LoVo (cell line): Measurements from ENCODE around the gene CDH8.
"Not testable (repeated sequence)": the region's sequence is repeated elsewhere in the genome, so short reads cannot be mapped to it uniquely, and the experiment has no call there.

Experiments
- DNase-seq: peaks from one replicate; pipeline ENCODE4 v3.0.0-alpha.2; 2016; ENCODE audit warnings: low spot score

Gene CDH8

DNA sequence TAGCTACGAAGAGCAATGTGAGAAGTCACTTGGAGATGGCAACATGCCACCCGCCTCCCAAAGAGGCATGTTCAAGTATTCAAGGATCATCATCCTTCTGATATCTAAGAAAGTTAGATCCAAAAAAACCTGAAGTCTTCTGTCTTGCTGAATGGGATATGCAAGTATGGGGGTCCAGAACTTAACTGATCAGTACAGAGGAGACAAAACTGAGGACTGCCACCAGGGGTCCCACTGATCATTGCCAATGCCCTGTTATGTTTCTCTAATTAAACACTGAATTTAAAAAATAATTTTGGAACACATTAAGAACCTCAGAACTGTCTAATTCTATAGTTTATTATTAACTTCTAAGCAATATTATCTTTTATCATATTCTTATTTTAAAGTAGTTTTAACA lies 99.7 kb downstream of the CDH8 start:
- DNase-seq = no peak

GRCh38 chr16:61934601-61935000 lies 101.6 kb downstream of the CDH8 start:
- DNase-seq = no peak

DNA sequence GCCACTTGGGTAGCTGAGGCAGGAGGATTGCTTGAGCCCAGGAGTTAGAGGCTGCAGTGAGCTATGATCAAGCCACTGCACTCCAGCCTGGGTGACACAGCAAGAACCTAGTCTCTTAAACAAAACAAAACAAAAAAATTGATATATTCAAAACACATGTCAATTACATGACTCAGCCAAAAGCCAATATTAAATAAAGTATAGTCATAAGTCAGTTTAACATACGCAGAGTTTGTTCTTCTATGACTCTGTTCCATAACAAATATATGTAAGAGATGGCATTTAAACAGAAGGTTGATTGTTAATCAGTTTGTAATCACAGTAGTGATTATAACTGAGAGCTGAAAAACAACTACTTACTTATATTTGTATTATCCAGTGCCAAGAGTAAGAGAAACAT lies 106.5 kb downstream of the CDH8 start:
- DNase-seq = no peak

GRCh38 chr16:61926766-61927165 lies 109.5 kb downstream of the CDH8 start:
- no peak for DNase-seq

- DNase-seq = no peak
These were observed 112.6 kb downstream of the CDH8 start for GRCh38 chr16:61923629-61924028.

- DNase-seq = no peak
These were observed 114.9 kb downstream of the CDH8 start for GRCh38 chr16:61921373-61921772.

GRCh38 chr16:61917865-61918826 lies 118.1 kb downstream of the CDH8 start:
- DNase-seq = not testable (repeated sequence)

GRCh38 chr16:61915569-61915968 lies 120.7 kb downstream of the CDH8 start:
- no peak for DNase-seq

- no peak for DNase-seq
These were observed 127.2 kb downstream of the CDH8 start for GRCh38 chr16:61909074-61909473.

DNA sequence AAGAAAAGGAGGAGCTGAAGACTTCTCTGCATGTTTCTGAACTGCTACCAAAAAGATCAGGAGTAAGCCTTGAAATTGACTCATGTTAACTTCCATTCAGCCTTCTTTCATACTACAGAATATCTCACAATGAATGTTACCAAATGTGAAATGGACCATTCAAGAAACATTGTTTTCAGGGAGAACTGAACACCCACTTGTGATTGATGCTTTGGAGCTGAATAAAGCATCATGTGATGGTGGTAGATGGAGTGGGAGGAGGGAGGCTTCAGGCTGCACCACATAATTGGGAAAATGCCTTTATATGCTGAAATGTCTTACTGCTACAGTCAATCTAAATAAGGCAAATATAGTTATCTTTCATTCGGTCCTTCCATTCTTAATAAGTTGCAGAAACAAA lies 127.8 kb downstream of the CDH8 start:
- no peak for DNase-seq

DNA sequence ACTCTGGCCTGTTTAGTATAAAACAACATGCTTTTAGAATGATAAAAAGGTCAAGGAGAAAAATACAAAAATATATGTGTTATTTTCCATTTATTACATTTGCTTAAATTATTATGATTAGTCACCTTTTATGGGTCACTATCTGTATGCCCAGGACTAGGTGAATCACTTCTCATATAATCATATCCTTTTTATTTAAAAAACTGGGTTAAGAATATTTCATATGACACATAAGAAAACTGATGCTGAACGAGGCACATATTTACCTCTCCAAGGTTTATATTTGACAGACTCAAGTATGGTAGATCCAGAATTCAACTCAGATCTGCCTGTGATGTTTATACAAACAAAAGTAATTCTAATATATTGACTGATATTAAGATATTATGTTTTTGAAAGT lies 134.5 kb downstream of the CDH8 start:
- no peak for DNase-seq

GRCh38 chr16:61900482-61900881 lies 135.8 kb downstream of the CDH8 start:
- DNase-seq = no peak

DNA sequence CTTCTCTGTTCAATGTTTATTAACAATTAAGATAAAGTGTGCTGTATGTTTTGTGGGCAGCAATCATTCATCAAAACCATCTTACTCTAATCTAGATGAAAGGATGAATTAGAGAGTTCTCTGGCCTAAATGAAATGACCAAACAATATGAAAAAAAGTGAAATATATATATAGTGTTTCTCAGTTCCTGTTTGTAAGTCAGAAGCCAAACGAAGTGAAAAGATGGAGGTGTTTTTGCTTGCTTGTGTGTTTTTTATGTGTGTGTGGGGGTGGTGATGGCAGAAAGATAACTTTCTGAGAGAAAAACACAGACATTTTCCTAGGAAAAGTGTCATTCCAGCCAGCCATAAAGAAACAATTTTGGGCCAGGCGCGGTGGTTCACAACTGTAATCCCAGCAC lies 138.6 kb downstream of the CDH8 start:
- DNase-seq = no peak

DNA sequence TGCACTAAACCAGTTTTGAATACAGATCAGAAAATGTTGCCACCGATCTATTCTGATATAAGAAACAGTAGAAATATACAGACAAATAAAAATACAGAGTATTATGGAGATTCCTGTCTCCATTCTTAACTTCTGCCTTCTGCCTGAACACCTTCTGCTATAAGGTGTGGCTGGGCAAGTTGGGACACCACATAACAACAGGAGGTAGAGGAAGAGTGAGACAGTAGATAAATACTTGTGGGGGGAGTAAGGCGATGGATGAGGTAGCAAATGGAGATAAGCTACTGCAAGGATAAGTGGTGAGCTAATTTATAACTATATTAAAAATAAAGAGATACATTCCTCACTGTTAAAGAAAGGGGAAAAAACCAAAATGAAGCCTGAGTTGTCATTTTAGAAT lies 143.7 kb downstream of the CDH8 start:
- no peak for DNase-seq

DNA sequence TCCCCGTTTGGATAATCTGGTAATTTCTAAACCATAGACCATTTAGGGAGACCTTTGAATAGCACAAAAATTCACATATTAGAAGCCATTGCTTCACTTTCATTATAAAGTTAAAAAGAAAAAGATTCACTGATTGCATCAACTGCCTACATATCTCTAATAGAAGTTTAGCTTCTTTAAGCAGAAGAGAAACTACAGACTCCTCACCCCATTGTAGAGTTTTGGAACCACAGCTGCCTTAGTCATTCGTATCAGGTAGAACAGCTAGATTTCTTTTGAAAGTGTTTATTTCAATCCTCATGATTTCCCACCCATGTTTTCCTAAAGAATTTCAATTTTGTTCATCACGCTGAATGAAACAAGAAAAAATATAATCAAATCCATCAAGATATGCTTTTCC lies 144.8 kb downstream of the CDH8 start:
- no peak for DNase-seq

DNA sequence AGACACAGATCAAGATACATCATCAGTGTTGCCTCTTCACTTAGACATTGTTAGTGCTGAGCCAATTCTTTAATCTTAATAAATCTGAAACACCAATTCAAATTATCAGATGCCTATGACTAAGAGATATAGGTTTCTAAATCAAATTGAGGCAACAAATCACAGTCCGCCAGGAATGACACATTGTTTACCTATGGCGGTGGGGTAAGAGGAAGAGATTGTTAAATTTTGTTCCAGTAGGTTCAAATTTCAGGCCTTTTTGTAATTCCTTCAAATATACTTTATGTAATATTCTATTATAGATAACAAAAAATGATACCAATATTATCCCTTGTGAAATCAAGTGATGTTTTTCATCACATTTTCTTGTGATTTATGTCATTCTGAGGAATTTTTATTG lies 145.9 kb downstream of the CDH8 start:
- DNase-seq = no peak

GRCh38 chr16:61887903-61888302 lies 148.3 kb downstream of the CDH8 start:
- DNase-seq = no peak

GRCh38 chr16:61885343-61885742 lies 150.9 kb downstream of the CDH8 start:
- no peak for DNase-seq

DNA sequence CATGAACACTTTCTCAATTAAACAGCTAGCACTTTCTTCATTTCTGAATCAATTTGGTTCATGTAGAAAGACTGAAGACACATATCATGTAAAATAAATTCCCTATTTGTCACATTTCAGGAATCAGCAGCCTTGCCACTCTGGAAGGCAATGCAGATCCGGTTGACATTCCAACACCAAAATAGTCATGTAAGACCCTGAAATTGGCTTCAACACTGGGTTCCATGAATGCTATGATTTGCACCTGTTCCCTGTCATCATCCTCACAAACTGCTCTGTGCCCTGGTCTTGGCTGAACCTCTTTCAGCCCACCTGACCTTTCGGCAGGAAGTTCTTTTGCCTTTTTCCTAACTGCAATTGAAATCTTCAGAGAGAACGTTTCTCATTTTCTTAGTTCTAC lies 156.9 kb downstream of the CDH8 start:
- DNase-seq = no peak

GRCh38 chr16:61877436-61877835 lies 158.8 kb downstream of the CDH8 start:
- DNase-seq = no peak

DNA sequence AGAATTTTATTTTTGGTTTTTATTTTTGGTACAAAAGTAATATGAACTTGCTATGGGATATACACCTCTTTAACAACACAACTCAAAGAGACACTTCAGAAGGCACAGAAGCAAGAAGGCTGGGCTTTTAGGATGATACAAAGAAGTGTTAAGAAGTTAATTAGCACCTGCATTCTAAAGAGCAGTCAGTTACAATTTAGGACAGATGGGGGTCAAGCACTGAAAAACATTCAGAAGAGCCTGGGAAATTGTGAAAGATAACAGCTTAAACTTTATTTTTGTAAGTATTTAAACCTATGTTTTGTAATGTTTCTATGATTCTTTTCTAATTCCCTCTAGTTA lies 163.5 kb downstream of the CDH8 start:
- no peak for DNase-seq

- no peak for DNase-seq
These were observed 164.1 kb downstream of the CDH8 start for GRCh38 chr16:61871837-61872777.
